ENCODE results near the gene OR2A25. TPM values are rescaled to one million over a fixed set of nuclear protein-coding genes. Genes with fewer than 3 reads are reported as not detected.

Gene OR2A25
- total RNA-seq, 4 donors from 2014 or later: not detected

DNA sequence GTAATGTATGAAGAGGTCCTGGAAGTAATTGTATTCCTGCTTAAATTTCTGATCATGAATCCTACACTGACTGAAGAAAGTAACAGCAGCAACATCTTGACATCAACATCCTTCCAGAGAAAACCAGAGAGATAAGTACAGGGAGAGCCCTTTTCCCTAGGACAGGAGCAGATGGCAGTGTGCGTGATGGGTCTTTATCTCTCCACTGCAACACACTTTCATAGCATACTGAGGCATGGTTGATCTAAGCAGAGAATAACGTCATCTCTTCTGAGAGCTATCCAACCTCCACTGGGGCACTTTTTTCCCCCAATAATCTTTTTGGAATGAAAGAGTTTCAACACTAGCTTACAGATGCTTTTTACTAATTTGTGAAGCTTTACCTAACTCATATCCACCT, 342 bp downstream of the OR2A25 start:
- no peak for DNase-seq (ENCODE audit: low spot score in 2 of 2)
- Histone ChIP-seq H3K4me1 (no peaks in the 10 kb centered on the region), H3K4me3 (no peak overlapping the region), H3K27me3 (no peaks in the 10 kb centered on the region), H3K9me3 (peaks cover 0 to 3% (median 0%) of the 10 kb centered on the region in 4 donors), H3K36me3 (no peaks in the 10 kb centered on the region), H3K27ac (no peak overlapping the region)
- WGBS, 2 donors: 67 to 70% methylated on average over 2 of the region's 2 CpGs
- TF ChIP-seq POLR2A (IDR thresholded peaks at IDR 0.05): no peak
- TF ChIP-seq, protein P1, sequence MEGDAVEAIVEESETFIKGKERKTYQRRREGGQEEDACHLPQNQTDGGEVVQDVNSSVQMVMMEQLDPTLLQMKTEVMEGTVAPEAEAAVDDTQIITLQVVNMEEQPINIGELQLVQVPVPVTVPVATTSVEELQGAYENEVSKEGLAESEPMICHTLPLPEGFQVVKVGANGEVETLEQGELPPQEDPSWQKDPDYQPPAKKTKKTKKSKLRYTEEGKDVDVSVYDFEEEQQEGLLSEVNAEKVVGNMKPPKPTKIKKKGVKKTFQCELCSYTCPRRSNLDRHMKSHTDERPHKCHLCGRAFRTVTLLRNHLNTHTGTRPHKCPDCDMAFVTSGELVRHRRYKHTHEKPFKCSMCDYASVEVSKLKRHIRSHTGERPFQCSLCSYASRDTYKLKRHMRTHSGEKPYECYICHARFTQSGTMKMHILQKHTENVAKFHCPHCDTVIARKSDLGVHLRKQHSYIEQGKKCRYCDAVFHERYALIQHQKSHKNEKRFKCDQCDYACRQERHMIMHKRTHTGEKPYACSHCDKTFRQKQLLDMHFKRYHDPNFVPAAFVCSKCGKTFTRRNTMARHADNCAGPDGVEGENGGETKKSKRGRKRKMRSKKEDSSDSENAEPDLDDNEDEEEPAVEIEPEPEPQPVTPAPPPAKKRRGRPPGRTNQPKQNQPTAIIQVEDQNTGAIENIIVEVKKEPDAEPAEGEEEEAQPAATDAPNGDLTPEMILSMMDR (IDR thresholded peaks at IDR 0.05): no peak

GRCh38 chr7:144074374-144074773, 4.8 kb downstream of the OR2A25 start:
- no peaks in the 10 kb centered on the region for H3K36me3 ChIP-seq
- TF ChIP-seq EP300 (IDR thresholded peaks at IDR 0.05): no peak
- TF ChIP-seq, protein P1 (IDR thresholded peaks at IDR 0.05): no peak
- no peak for TF ChIP-seq POLR2A (IDR thresholded peaks at IDR 0.05)
- no peaks in the 10 kb centered on the region for H3K9me3 ChIP-seq
- no peak overlapping the region for H3K27ac ChIP-seq
- 91 to 97% methylated on average over 8 of the region's 8 CpGs for WGBS, 2 donors
- no peaks in the 10 kb centered on the region for H3K27me3 ChIP-seq
- H3K4me3 ChIP-seq: no peak overlapping the region
- no peak for DNase-seq (ENCODE audit: low spot score in 2 of 2)
- H3K4me1 ChIP-seq: no peaks in the 10 kb centered on the region

DNA sequence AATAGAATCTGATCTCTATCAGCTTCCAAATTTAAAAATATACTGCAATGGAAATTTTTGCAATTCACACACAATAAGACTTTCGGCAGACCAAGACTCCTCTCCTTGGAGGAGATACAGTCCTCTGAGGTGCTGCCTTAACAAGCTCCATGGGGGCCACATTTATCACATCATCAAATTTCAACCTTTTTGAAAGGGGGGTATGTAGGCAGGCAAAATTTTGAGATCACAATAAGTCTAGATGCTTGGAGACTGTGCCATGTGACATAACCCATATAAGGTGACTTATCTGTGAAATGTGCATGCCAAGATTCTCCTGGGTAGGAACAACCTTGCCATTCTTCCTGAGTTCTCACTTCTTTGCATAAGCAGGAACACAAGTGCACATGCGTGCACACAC, 16.4 kb downstream of the OR2A25 start, which contains the start of gene OR2A12:
OR2A12 (plus strand) TSS at position 301 of the 400 bp plus-strand sequence. CDS start 8,830 bp downstream, outside the sequence.
- TF ChIP-seq EP300 (IDR thresholded peaks at IDR 0.05): no peak
- TF ChIP-seq, protein P1 (IDR thresholded peaks at IDR 0.05): no peak
- no peak for TF ChIP-seq POLR2A (IDR thresholded peaks at IDR 0.05)
- WGBS, 2 donors: 82 to 90% methylated on average over 2 of the region's 2 CpGs
- DNase-seq (ENCODE audit: low spot score in 2 of 2): no peak

GRCh38 chr7:144086730-144087129, 17.1 kb downstream of the OR2A25 start:
- WGBS, 2 donors: 64 to 66% methylated on average over 4 of the region's 4 CpGs
- no peaks in the 10 kb centered on the region for H3K27me3 ChIP-seq
- H3K27ac ChIP-seq: no peak overlapping the region
- H3K4me1 ChIP-seq: no peaks in the 10 kb centered on the region
- no peak overlapping the region for H3K4me3 ChIP-seq
- TF ChIP-seq, protein P1 (IDR thresholded peaks at IDR 0.05): no peak
- TF ChIP-seq EP300 (IDR thresholded peaks at IDR 0.05) (no peak), POLR2A (IDR thresholded peaks at IDR 0.05) (no peak)
- DNase-seq (ENCODE audit: low spot score in 2 of 2): no peak
- H3K36me3 ChIP-seq: no peaks in the 10 kb centered on the region
- H3K9me3 ChIP-seq: peaks cover 0 to 9% (median 0%) of the 10 kb centered on the region in 4 donors

More for the DNA sequence above, 16.4 kb downstream of the OR2A25 start, which contains the start of gene OR2A12:
- Histone ChIP-seq H3K4me1 (no peaks in the 10 kb centered on the region), H3K27ac (no peak within 1 kb of the TSS), H3K36me3 (no peaks in the 10 kb centered on the region), H3K4me3 (no peak within 1 kb of the TSS), H3K9me3 (peaks cover 0 to 4% (median 0%) of the 10 kb centered on the region in 4 donors), H3K27me3 (no peaks in the 10 kb centered on the region)

- no peak overlapping the region for H3K27ac ChIP-seq
- H3K4me1 ChIP-seq: no peaks in the 10 kb centered on the region
- TF ChIP-seq EP300 (IDR thresholded peaks at IDR 0.05): no peak
- TF ChIP-seq POLR2A (IDR thresholded peaks at IDR 0.05): no peak
- TF ChIP-seq, protein P1 (IDR thresholded peaks at IDR 0.05): no peak
- DNase-seq (ENCODE audit: low spot score in 2 of 2): no peak
- no peaks in the 10 kb centered on the region for H3K36me3 ChIP-seq
- 52 to 66% methylated on average over 1 of the region's 1 CpG for WGBS, 2 donors
- H3K9me3 ChIP-seq: peaks cover 0 to 9% (median 0%) of the 10 kb centered on the region in 4 donors
- H3K4me3 ChIP-seq: no peak overlapping the region
- no peaks in the 10 kb centered on the region for H3K27me3 ChIP-seq
Measured at GRCh38 chr7:144087230-144087629, 17.6 kb downstream of the OR2A25 start.
